Lower lobe of right lung (tissue), 2 donors: Measurements from ENCODE around the gene ZBTB46. TPM values are rescaled to one million over a fixed set of nuclear protein-coding genes. Genes with fewer than 3 reads are reported as not detected.

Experiments used
- ATAC-seq, 2 donors: fragments of 200-7000 bp; cut with Tn5 transposase; one replicate each; pipeline ENCODE4 v1.9.1; 2020 to 2022; ENCODE audit warnings: mild to moderate bottlenecking in 2 of 2, moderate library complexity in 2 of 2
- DNase-seq: peaks from one replicate; pipeline ENCODE4 v3.0.0-alpha.2; 2020
- H3K27ac ChIP-seq: fragments of 200-600 bp; one replicate; pipeline ENCODE4 v1.8.0; 2022
- H3K27me3 ChIP-seq: fragments of 200-600 bp; one replicate; pipeline ENCODE4 v1.8.0; 2022; ENCODE audit warnings: low read depth
- H3K36me3 ChIP-seq: fragments of 200-600 bp; one replicate; pipeline ENCODE4 v1.8.0; 2022; ENCODE audit warnings: mild to moderate bottlenecking
- H3K4me1 ChIP-seq: fragments of 200-600 bp; one replicate; pipeline ENCODE4 v1.8.0; 2022
- H3K4me3 ChIP-seq: fragments of 200-600 bp; one replicate; pipeline ENCODE4 v1.8.0; 2022; ENCODE audit warnings: mild to moderate bottlenecking
- H3K9me3 ChIP-seq: fragments of 200-600 bp; one replicate; pipeline ENCODE4 v1.8.0; 2022
- CTCF ChIP-seq: fragments of 200-600 bp; IDR thresholded peaks from one replicate; pipeline ENCODE4 v1.8.0; 2022; ENCODE audit warnings: antibody characterized with exemption, mild to moderate bottlenecking
- intact Hi-C: fragments of 100-400 bp; cut with DNase I; formaldehyde crosslinking; loops from one replicate; pipeline ENCODE4 v1.11.0; 2022
- total RNA-seq: library from RNA; stranded (reverse); fragmentation: NEBNext Ultra II Directional; extraction: Animal tissue kit (Norgen Biotek cat#: 25700); gene quantifications from one replicate; pipeline ENCODE4 v1.2.1, GENCODE V29; 2021
- donor health status: DM: no; HTN: yes; CAD: no; lungs with severe emphysema.

ZBTB46 gene
- total RNA-seq, 1 donor from 2014 or later = 9.9 TPM

GRCh38 chr20:63746751-63747315 is 84.2 kb downstream of the ZBTB46 start:
- Histone ChIP-seq H3K9me3 (no peaks in the 10 kb centered on the region), H3K27me3 (no peaks in the 10 kb centered on the region), H3K27ac (no peak overlapping the region), H3K4me1 (peaks cover 4% of the 10 kb centered on the region), H3K36me3 (peaks cover 31% of the 10 kb centered on the region), H3K4me3 (no peak overlapping the region)
- DNase-seq (no peak), ATAC-seq (no peak)
- no peak for TF ChIP-seq CTCF
- intact Hi-C loops = no loop called here

- Histone ChIP-seq H3K36me3 (peaks cover 36% of the 10 kb centered on the region), H3K4me3 (no peak overlapping the region), H3K4me1 (peaks cover 11% of the 10 kb centered on the region), H3K9me3 (no peaks in the 10 kb centered on the region), H3K27me3 (no peaks in the 10 kb centered on the region), H3K27ac (no peak overlapping the region)
- DNase-seq (no peak), ATAC-seq (no peak)
- intact Hi-C loops = no loop called here
- TF ChIP-seq CTCF = no peak
These were observed 84.9 kb downstream of the ZBTB46 start for GRCh38 chr20:63745961-63746731.

GRCh38 chr20:63745424-63745805 is 85.6 kb downstream of the ZBTB46 start:
- DNase-seq = no peak
- no peak for TF ChIP-seq CTCF
- Histone ChIP-seq H3K4me3 (no peak overlapping the region), H3K27ac (no peak overlapping the region), H3K27me3 (no peaks in the 10 kb centered on the region), H3K4me1 (peaks cover 14% of the 10 kb centered on the region), H3K9me3 (no peaks in the 10 kb centered on the region), H3K36me3 (peaks cover 36% of the 10 kb centered on the region)
- no peak for ATAC-seq
- intact Hi-C loops = no loop called here

- no peak for DNase-seq
- intact Hi-C loops = no loop called here
- Histone ChIP-seq H3K4me3 (no peak overlapping the region), H3K36me3 (peaks cover 36% of the 10 kb centered on the region), H3K9me3 (no peaks in the 10 kb centered on the region), H3K27ac (no peak overlapping the region), H3K4me1 (peaks cover 14% of the 10 kb centered on the region), H3K27me3 (no peaks in the 10 kb centered on the region)
- ATAC-seq = no peak
- TF ChIP-seq CTCF = no peak
These were observed 86.3 kb downstream of the ZBTB46 start for GRCh38 chr20:63744574-63745423.

- H3K4me3 ChIP-seq = no peak overlapping the region
- peaks cover 15% of the 10 kb centered on the region for H3K4me1 ChIP-seq
- no peak for TF ChIP-seq CTCF
- peaks cover 36% of the 10 kb centered on the region for H3K36me3 ChIP-seq
- ATAC-seq (no peak), DNase-seq (no peak)
- no peaks in the 10 kb centered on the region for H3K27me3 ChIP-seq
- H3K9me3 ChIP-seq = no peaks in the 10 kb centered on the region
- no peak overlapping the region for H3K27ac ChIP-seq
- intact Hi-C loops = no loop called here
These were observed 86.9 kb downstream of the ZBTB46 start for GRCh38 chr20:63744158-63744557.
